Fibroblast of mammary gland (primary cell): ENCODE measurements around the gene ELOVL5.
A peak's percentile ranks its signal among the peaks of the same experiment; 100 is the strongest.
"Not testable (repeated sequence)": the region's sequence is repeated elsewhere in the genome, so short reads cannot be mapped to it uniquely, and the experiment has no call there.

Experiments used
- DNase-seq: peaks from one replicate; pipeline ENCODE4 v3.0.0-alpha.2; 2010; ENCODE audit warnings: low read depth
- H3K4me3 ChIP-seq: 2 replicates; pipeline ENCODE4 v1.5.1; 2011; ENCODE audit warnings: low read depth, mild to moderate bottlenecking, low read length, moderate library complexity; ENCODE audit not compliant: control insufficient read depth
- CTCF ChIP-seq: conservative IDR thresholded peaks from 2 replicates; pipeline ENCODE4 v1.5.1; 2011; ENCODE audit warnings: low read depth, low read length, inconsistent platforms; ENCODE audit not compliant: control insufficient read depth, insufficient read depth

ELOVL5 gene

GRCh38 chr6:53322188-53323029 is 26.3 kb downstream of the ELOVL5 start:
- no peak for TF ChIP-seq CTCF
- H3K4me3 ChIP-seq, result no peak overlapping the region
- peak; percentile 43 for DNase-seq

GRCh38 chr6:53321701-53322100 is 27.0 kb downstream of the ELOVL5 start:
- no peak overlapping the region for H3K4me3 ChIP-seq
- TF ChIP-seq CTCF, result no peak
- no peak for DNase-seq

- no peak overlapping the region for H3K4me3 ChIP-seq
- TF ChIP-seq CTCF, result no peak
- peak; percentile 43 for DNase-seq
Observed at GRCh38 chr6:53320964-53321363, 27.8 kb downstream of the ELOVL5 start.

- no peak overlapping the region for H3K4me3 ChIP-seq
- TF ChIP-seq CTCF, result no peak
- no peak for DNase-seq
Observed at GRCh38 chr6:53318429-53318828, 30.3 kb downstream of the ELOVL5 start.

- DNase-seq, result no peak
- no peak for TF ChIP-seq CTCF
- no peak overlapping the region for H3K4me3 ChIP-seq
Observed at GRCh38 chr6:53317861-53318260, 30.9 kb downstream of the ELOVL5 start.

GRCh38 chr6:53317299-53317698 is 31.5 kb downstream of the ELOVL5 start:
- H3K4me3 ChIP-seq, DNase-seq: not testable (repeated sequence)

- no peak overlapping the region for H3K4me3 ChIP-seq
- DNase-seq, result no peak
- TF ChIP-seq CTCF, result no peak
Observed at GRCh38 chr6:53316142-53316541, 32.6 kb downstream of the ELOVL5 start.
